Esophagus muscularis mucosa (tissue), 4 donors: ENCODE measurements around the gene VCX2. TPM values are rescaled to one million over a fixed set of nuclear protein-coding genes. Genes with fewer than 3 reads are reported as not detected.

Source experiments
- DNase-seq: peaks from one replicate; pipeline ENCODE4 v3.0.0-alpha.2; 2017; ENCODE audit errors: extremely low spot score
- H3K27ac ChIP-seq, 4 donors: fragments of 200-600 bp; sonication (generic); replicated peaks in 1 of 4; 1 replicate in 3 of 4; 2 replicates in 1 of 4; pipeline ENCODE4 v1.5.1; 2016 to 2019; ENCODE audit warnings: mild to moderate bottlenecking in 1 of 4
- H3K27me3 ChIP-seq, 4 donors: fragments of 200-600 bp; sonication (generic); one replicate each; pipeline versions ENCODE4 v1.5.1 to v1.6.0; 2016 to 2019
- H3K36me3 ChIP-seq, 4 donors: fragments of 200-600 bp; sonication (generic); one replicate each; pipeline ENCODE4 v1.5.1; 2016 to 2019
- H3K4me1 ChIP-seq, 4 donors: fragments of 200-600 bp; sonication (generic); one replicate each; pipeline ENCODE4 v1.5.1; 2016 to 2019
- H3K4me3 ChIP-seq, 4 donors: fragments of 200-600 bp; sonication (generic); 1 replicate in 2 of 4; 2 replicates in 2 of 4; pipeline ENCODE4 v1.5.1; 2016 to 2019; ENCODE audit warnings: mild to moderate bottlenecking in 4 of 4, moderate library complexity in 1 of 4
- H3K9me3 ChIP-seq, 4 donors: fragments of 200-600 bp; sonication (generic); 1 replicate in 3 of 4; 2 replicates in 1 of 4; pipeline ENCODE4 v1.5.1; 2016 to 2019
- CTCF ChIP-seq, 3 experiments: fragments of 200-600 bp in 2 of 3; fragments of 450-650 bp in 1 of 3; sonication (generic) in 2 of 3; IDR thresholded peaks; one replicate each; pipeline ENCODE4 v1.5.1; 2017 to 2019; ENCODE audit warnings: antibody characterized with exemption in 3 of 3, mild to moderate bottlenecking in 2 of 3, moderate library complexity in 1 of 3
- EP300 ChIP-seq: sonication (generic); formaldehyde crosslinking; IDR thresholded peaks from one replicate; pipeline ENCODE4 v1.6.1; 2017; ENCODE audit warnings: antibody characterized with exemption
- POLR2A ChIP-seq: fragments of 450-650 bp; IDR thresholded peaks from one replicate; pipeline ENCODE4 v1.6.1; 2017; ENCODE audit warnings: antibody characterized with exemption, moderate library complexity, mild to moderate bottlenecking, low read depth
- POLR2AphosphoS5 ChIP-seq, 2 donors: sonication (generic); formaldehyde crosslinking; IDR thresholded peaks; one replicate each; pipeline ENCODE4 v1.6.1; 2017; ENCODE audit warnings: antibody characterized with exemption in 2 of 2
- WGBS: methylation state at CpG from one replicate; pipeline ENCODE4 v1.1.5; 2018; 5-methylcytosine and 5-hydroxymethylcytosine counted together
- intact Hi-C: fragments of 100-400 bp; cut with DNase I; formaldehyde crosslinking; loops from one replicate; pipeline ENCODE4 v1.15.1; 2023
- total RNA-seq, 4 donors: library from RNA; depleted of rRNA; stranded (reverse); fragments of >200 nt; gene quantifications; one replicate each; pipeline versions ENCODE4 v1.1.0 to v1.2.1, GENCODE V29; 2016

VCX2 gene
- total RNA-seq, 4 donors from 2014 or later: not detected

GRCh38 chrX:8144925-8145324 is 26.1 kb downstream of the VCX2 start:
- no peaks in the 10 kb centered on the region for H3K27me3 ChIP-seq
- 99% methylated on average over 16 of the region's 24 CpGs for WGBS
- no peak for TF ChIP-seq EP300
- TF ChIP-seq POLR2A: no peak
- no peak for TF ChIP-seq CTCF (IDR thresholded peaks at IDR 0.05)
- TF ChIP-seq POLR2AphosphoS5 (IDR thresholded peaks at IDR 0.05): no peak

GRCh38 chrX:8141896-8142295 is 29.2 kb downstream of the VCX2 start:
- DNase-seq: no peak
- intact Hi-C loops: no loop called here
- no peaks in the 10 kb centered on the region for H3K36me3 ChIP-seq
- TF ChIP-seq POLR2A (no peak), POLR2AphosphoS5 (IDR thresholded peaks at IDR 0.05) (no peak), CTCF (IDR thresholded peaks at IDR 0.05) (no peak), EP300 (no peak)
- WGBS: 83% methylated on average over 3 of the region's 3 CpGs
- no peak overlapping the region for H3K4me3 ChIP-seq
- H3K4me1 ChIP-seq: no peaks in the 10 kb centered on the region
- no peaks in the 10 kb centered on the region for H3K9me3 ChIP-seq
- no peaks in the 10 kb centered on the region for H3K27me3 ChIP-seq
- H3K27ac ChIP-seq: no peak overlapping the region

More at GRCh38 chrX:8144925-8145324, 26.1 kb downstream of the VCX2 start:
- Histone ChIP-seq H3K4me3 (no peak overlapping the region), H3K36me3 (no peaks in the 10 kb centered on the region), H3K9me3 (no peaks in the 10 kb centered on the region), H3K27ac (no peak overlapping the region), H3K4me1 (no peaks in the 10 kb centered on the region)
- DNase-seq: no peak
- intact Hi-C loops: no loop called here

DNA sequence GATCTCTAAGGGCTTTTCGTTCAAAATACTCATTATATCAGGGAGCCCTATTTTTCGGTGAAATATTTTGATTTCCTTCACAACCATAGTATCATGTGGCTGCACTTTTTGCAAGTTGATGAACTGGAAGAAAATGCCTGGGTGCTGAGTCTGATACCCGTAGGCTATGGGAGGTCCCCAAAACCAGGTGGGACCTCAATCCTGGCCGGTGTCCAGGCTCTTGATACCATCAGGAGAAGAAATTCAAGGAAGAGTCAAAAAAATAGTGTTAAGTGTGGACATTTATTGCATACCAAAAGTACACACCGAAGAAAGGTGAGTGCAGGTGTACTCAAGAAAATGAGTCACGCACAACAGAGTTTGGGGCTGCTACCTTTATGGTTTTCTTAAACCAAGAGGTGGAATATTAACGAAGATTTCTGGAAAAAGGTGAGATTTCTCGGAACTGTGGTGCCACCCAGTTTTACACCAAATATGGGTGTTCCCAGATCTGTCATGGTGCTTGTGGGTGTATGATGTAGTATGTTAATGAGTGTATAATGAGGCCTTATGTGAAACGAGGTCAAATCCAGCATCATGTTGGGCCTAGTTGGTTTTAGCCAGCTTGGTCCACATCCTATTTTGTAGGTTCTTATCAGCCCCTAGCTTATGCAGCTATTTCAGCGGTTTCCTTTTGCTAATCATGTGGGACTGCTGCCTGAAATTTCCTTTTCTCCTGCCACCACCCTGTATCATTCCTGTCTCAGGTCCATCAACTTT is 29.9 kb downstream of the VCX2 start:
- no peaks in the 10 kb centered on the region for H3K9me3 ChIP-seq
- intact Hi-C loops: no loop called here
- H3K27ac ChIP-seq: no peak overlapping the region
- H3K27me3 ChIP-seq: no peaks in the 10 kb centered on the region
- no peak overlapping the region for H3K4me3 ChIP-seq
- WGBS: 89% methylated on average over 10 of the region's 10 CpGs
- no peaks in the 10 kb centered on the region for H3K4me1 ChIP-seq
- H3K36me3 ChIP-seq: no peaks in the 10 kb centered on the region
- TF ChIP-seq EP300: no peak
- DNase-seq: no peak

GRCh38 chrX:8139716-8140115 is 31.4 kb downstream of the VCX2 start:
- H3K27me3 ChIP-seq: no peaks in the 10 kb centered on the region
- intact Hi-C loops: no loop called here
- TF ChIP-seq EP300 (no peak), CTCF (IDR thresholded peaks at IDR 0.05) (no peak), POLR2AphosphoS5 (IDR thresholded peaks at IDR 0.05) (no peak), POLR2A (no peak)
- no peak for DNase-seq
- no peak overlapping the region for H3K4me3 ChIP-seq
- no peak overlapping the region for H3K27ac ChIP-seq
- no peaks in the 10 kb centered on the region for H3K4me1 ChIP-seq
- no peaks in the 10 kb centered on the region for H3K9me3 ChIP-seq
- whole genome bisulfite sequencing: 62% methylated on average over 4 of the region's 4 CpGs
- H3K36me3 ChIP-seq: no peaks in the 10 kb centered on the region

- Histone ChIP-seq H3K9me3 (no peaks in the 10 kb centered on the region), H3K27me3 (no peaks in the 10 kb centered on the region), H3K4me3 (no peak overlapping the region), H3K4me1 (no peaks in the 10 kb centered on the region), H3K36me3 (no peaks in the 10 kb centered on the region), H3K27ac (no peak overlapping the region)
- DNase-seq: no peak
- TF ChIP-seq EP300 (no peak), POLR2AphosphoS5 (IDR thresholded peaks at IDR 0.05) (no peak), CTCF (IDR thresholded peaks at IDR 0.05) (no peak), POLR2A (no peak)
- intact Hi-C loops: no loop called here
- 78% methylated on average over 5 of the region's 5 CpGs for WGBS
Observed at GRCh38 chrX:8138252-8138651, 32.8 kb downstream of the VCX2 start.
